T-helper 2 cell treated with Interferon-gamma antibody and Interleukin-4, amounts not matched to agents 100 ng/mL and 5 ng/mL, for 36 hours (primary cell): ENCODE data around the gene PIGM. TPM values are rescaled to one million over a fixed set of nuclear protein-coding genes. Genes with fewer than 3 reads are reported as not detected.

Experiments used
- intact Hi-C: fragments of 100-400 bp; cut with micrococcal nuclease; formaldehyde crosslinking; loops from one replicate; pipeline ENCODE4 v1.15.1; 2023
- total RNA-seq: library from RNA; stranded (reverse); gene quantifications from 2 replicates; pipeline ENCODE4 v1.2.3, GENCODE V29; 2022

Gene PIGM
- 7.5 and 7.7 TPM in 2 replicates for total RNA-seq

GRCh38 chr1:160031365-160032164, at the start of gene PIGM:
Gene PIGM, minus strand, starts transcription at chr1:160031990. Its CDS starts 251 bp downstream, at chr1:160031739.
- intact Hi-C loops: loop anchor here (1.0 to 5.0 kb wide), 5 partner anchors 15 to 251 kb away; partner anchors contain the start of genes DCAF8, DUSP23, IGSF8 and TAGLN2

GRCh38 chr1:160081261-160081936, 49.6 kb upstream of the PIGM start, which contains the start of gene KCNJ9:
Gene KCNJ9, plus strand, starts transcription at chr1:160081538. Its CDS starts 2,493 bp downstream, at chr1:160084031.
- intact Hi-C loops: no loop called here

GRCh38 chr1:160080381-160081100, 48.8 kb upstream of the PIGM start:
- intact Hi-C loops: no loop called here

- intact Hi-C loops: no loop called here
Measured at GRCh38 chr1:160079448-160079847, 47.7 kb upstream of the PIGM start.

- intact Hi-C loops: no loop called here
Measured at GRCh38 chr1:160078512-160079195, 46.9 kb upstream of the PIGM start.

- intact Hi-C loops: no loop called here
Measured at GRCh38 chr1:160077486-160077885, 45.7 kb upstream of the PIGM start.

- intact Hi-C loops: no loop called here
Measured at GRCh38 chr1:160076295-160076694, 44.5 kb upstream of the PIGM start.

- intact Hi-C loops: no loop called here
Measured at GRCh38 chr1:160075836-160076235, 44.0 kb upstream of the PIGM start.

- intact Hi-C loops: no loop called here
Measured at GRCh38 chr1:160074865-160075264, 43.1 kb upstream of the PIGM start.

GRCh38 chr1:160071289-160071688, 39.5 kb upstream of the PIGM start:
- intact Hi-C loops: no loop called here

GRCh38 chr1:160070243-160071163, 38.7 kb upstream of the PIGM start:
- intact Hi-C loops: no loop called here

GRCh38 chr1:160069460-160070231, 37.9 kb upstream of the PIGM start, which contains the start of gene KCNJ10:
Gene KCNJ10, minus strand, starts transcription at chr1:160070160. Its CDS starts 27,628 bp downstream, at chr1:160042532.
- intact Hi-C loops: no loop called here

- intact Hi-C loops: no loop called here
Measured at GRCh38 chr1:160068225-160068624, 36.4 kb upstream of the PIGM start.

- intact Hi-C loops: no loop called here
Measured at GRCh38 chr1:160066829-160067745, 35.3 kb upstream of the PIGM start.

GRCh38 chr1:160064746-160065145, 33.0 kb upstream of the PIGM start:
- intact Hi-C loops: no loop called here

- intact Hi-C loops: no loop called here
Measured at GRCh38 chr1:160064164-160064563, 32.4 kb upstream of the PIGM start.

GRCh38 chr1:160063176-160063575, 31.4 kb upstream of the PIGM start:
- intact Hi-C loops: no loop called here

- intact Hi-C loops: no loop called here
Measured at GRCh38 chr1:160062230-160062532, 30.4 kb upstream of the PIGM start.
